GM18870 (cell line): ENCODE results near the gene STK16.
"Not testable (repeated sequence)": the region's sequence is repeated elsewhere in the genome, so short reads cannot be mapped to it uniquely, and the experiment has no call there.

Experiments used
- ATAC-seq: cut with Tn5 transposase; IDR thresholded peaks from one replicate; pipeline ENCODE4 v1.9.1; 2021; ENCODE audit warnings: moderate library complexity; ENCODE audit not compliant: unreplicated experiment

Gene STK16

DNA sequence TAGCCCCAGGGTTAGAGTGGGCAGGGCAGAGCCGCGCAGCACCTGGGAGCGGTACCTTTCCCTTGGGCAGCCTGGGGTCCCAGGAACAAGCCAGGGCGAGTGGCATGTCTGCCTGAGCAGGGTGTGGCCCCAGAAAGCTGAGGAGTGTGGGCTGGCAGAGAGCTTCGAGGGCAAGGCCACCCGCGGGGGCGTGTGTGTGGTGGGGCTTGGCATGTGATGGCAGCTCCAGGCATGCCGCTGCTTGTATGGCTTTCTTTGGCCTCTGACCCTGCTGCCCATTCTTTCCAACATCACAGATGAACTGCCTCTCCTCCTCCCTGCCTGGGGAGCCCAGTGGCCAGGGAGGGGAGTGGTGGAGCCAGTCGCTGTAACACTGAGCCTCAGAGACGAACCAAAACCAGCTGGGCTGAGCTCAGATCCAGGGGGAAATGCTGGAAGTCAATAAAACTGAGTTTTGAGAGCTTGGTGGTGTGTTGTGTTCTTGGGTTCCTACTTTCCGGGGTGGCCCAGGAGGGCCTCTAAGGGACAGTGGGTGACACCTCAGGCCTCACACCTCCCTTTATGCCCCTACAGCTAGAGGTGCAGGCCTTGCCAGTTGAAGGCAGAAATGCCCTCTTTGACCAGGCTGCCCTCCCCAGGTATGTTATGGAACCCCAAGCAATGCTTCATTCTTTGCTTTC lies 41.3 kb downstream of the STK16 start:
- ATAC-seq = no peak

DNA sequence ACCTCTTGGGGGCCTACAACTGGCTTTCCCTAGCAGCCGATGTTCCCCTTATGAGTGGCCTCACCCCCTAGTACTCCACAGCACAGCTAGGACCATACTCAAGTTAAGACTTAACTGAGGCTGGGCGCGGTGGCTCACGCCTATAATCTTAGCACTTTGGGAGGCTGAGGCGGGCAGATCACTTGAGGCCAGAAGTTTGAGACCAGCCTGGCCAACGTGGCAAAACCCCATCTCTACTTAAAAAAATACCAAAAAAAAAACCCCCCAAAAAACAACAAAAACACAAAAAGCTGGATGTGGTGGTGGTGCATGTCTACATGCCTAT lies 41.8 kb downstream of the STK16 start:
- ATAC-seq = not testable (repeated sequence)

DNA sequence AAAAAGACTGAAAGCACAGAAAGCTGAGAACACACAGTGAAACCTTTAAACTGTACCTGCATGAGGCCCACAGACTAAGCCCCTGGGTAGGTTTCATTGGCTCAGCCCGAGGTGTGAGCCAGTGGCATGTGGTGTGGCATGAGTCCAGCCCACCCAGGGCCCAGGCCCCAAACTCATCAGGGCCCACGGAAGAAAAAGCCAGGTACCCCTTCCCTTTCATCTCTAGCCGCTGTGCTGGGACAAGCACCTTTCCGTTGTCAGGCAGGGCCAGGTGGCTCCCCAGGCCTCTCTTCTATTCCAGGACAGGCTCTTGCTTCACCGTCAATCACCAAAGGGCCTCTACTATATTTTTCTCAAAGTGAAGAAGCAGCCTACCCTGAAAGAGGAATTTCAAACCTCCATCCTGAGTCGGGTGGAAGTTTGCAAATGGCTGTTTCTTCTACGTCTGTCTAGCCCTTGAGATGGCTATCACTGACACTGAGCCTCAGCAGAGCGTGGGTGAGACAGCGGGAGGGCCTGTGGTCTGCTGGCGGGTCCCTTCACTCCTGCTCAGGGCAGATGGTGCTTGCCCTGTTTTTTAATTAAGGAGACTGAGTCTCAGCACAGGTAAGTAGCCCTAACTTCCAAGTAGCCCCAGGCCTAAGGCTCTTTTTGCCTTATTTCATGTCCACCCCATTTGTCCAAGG lies 42.4 kb downstream of the STK16 start:
- no peak for ATAC-seq

DNA sequence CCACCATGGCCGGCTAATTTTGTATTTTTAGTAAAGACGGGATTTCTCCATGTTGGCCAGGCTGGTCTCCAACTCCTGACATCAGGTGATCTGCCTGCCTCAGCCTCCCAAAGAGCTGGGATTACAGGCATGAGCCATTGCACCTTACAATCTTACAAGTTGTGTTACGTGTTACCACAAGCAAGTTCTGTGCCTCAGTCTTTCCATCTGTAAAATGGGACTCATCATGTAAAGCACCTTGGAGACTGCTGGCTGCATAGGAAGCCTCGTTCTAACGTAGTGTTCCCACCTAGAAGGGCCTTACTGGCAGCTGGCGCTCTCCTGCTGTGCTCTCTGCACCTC lies 43.9 kb downstream of the STK16 start:
- no peak for ATAC-seq

DNA sequence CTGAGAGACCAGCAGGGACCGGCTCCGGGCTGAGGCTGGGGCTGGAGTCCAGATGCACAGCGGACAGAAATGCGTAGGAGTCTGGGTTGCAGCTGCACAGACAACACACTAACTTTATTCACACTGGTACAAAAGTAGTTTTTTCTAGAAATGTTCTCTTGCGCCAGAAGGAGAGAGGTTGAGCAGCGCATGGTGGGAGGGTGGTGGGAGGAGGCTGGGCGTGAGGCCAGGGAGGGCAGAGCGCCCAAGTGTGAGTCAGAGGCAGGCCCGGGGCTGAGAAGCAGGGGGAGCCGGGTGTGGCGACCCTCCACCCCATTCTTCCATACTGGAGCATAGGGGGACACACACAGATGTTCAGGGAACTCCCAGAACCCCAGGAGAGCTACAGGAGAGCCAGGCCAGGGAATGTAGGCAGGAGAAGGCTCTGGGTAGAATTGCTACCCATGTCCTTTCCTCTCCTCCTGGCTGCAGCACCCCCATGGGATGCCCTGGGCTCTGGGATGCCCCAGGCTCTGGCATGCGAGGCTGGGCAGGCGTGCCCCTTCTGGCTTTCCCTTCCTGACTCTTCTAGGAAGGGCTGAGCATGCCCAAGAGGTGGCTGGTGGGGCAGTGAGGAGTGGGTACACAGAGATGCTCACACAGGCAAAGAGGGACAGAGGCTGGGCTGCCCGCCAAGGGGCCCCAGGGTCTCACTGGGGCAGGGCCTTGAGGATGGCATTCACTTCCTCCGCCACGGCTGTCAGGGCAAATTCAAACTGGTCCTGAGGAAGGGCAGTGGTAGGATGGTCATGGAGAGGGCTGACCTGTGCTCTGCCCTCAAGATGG lies 44.5 kb downstream of the STK16 start:
- no peak for ATAC-seq

DNA sequence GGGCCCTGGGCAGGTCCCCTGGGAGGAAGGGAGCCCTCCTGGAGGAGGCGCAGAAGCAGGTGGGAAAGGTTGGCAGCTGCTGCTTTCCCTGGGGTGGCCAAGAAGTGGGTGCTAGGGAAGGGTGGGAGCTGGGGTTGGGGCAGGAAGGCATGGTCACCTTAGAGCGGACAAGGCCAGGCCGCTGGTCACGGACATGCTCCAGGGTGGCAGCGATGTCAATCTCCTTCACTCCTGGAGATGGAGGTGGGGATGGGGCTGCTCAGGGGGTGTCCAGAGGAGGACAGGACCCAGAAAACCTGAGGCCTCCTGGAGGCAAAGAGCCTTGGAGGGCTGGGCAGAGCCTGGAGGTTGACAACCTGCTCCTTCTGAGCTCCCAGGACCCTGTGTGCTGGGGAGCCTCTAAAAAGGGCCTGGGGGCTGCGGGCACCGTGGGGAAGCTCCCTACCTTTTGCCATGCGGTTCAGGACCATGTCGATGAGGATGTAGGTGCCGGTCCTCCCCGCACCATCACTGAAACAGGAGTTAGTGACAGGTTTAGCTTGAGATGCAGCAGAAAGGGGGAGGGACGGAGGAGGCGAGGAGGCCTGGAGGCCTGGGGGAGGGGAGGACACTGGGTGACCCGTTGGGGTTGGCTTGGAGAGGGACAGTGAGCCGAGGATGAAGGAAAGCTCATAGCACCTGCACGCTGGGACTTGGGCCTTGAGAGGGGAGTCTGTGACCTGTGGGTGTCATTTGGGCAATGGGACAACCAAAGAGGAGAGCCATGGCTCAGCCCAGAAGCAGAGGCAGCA lies 45.3 kb downstream of the STK16 start:
- ATAC-seq = no peak

DNA sequence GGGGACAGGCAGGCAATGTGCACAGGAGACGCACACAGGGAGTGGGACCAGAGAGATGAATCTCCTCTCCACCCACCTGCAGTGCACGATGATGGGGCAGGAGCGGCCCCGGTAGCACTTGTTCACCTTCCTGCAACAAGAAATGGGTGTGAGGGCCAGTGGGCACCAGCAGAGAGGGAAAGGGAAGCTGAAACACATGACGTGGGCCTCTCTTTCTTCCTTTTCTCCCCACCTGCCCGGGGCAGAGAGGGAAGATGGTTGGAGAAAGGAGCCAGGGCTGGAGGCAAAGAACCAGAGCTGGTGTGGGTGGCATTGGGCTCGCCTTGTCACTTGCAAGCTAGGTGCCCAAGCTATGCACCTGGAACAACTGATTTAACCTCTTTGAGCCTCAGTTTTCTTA lies 46.1 kb downstream of the STK16 start:
- no peak for ATAC-seq

DNA sequence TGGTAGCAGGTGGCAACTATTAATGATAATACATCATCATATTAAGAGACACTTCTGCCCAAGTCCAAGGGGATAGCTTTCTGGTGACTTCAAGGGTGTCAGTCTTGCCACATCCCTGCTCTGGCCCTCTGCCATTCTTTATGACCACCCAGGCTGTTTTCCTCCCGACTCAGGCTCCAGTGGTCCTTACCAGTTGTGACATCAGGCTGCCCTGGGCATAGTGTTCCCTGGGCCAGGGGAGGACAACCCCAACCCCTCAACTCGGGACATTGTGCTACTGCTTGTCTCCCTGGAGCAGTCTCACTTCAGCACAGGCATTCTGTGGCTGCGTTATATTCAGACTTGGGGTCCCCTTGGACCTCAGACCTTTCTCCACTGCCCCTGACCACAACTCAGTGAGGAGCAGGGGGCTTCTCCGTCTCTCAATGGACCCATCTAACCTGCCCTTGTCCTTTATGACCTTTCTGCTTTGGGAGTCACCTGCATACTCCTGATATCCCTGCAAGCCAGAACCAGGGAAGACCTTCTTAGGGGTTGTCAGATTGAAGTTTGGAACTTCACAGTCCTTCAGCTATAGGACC lies 46.7 kb downstream of the STK16 start:
- no peak for ATAC-seq

DNA sequence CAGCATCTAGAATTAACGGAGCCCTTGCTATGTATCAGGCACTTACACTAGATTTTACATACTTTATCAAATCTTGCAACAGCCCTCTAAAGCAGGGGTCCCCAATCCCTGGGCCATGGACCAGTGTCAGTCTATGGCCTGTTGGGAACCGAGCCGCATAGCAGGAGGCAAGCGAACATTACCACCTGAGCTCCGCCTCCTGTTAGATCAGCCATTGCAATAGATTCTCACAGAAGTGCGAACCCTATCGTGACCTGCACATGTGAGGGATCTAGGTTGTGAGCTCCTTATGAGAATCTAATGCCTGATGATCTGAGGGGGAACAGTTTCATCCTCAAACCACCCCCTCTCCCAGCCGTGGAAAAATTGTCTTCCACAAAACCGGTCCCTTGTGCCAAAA lies 47.3 kb downstream of the STK16 start:
- ATAC-seq = no peak

DNA sequence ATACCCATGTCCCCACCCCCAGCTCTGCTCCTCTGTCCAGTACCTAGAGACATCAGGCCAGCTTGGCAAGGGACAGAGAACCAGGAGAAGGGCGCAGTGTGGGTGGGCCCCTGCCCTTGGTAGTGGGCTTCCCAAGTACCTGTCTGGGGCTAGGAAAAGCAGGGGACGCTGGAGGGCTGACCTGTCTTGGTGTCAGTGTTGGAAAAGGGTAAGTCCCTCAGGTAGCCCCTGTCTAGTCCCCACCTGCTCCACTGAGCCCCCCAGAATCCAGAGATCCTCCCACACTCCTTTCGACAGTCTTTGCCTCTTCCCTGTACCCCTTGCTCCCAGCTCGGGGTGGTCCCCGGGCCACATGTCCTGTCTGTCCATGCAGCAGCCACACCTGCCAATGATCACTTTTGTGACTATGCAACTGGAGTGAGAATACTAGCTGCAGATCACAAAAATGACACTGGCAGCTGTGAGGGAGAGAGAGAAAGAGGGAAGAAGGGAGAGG lies 48.5 kb downstream of the STK16 start:
- ATAC-seq = no peak

DNA sequence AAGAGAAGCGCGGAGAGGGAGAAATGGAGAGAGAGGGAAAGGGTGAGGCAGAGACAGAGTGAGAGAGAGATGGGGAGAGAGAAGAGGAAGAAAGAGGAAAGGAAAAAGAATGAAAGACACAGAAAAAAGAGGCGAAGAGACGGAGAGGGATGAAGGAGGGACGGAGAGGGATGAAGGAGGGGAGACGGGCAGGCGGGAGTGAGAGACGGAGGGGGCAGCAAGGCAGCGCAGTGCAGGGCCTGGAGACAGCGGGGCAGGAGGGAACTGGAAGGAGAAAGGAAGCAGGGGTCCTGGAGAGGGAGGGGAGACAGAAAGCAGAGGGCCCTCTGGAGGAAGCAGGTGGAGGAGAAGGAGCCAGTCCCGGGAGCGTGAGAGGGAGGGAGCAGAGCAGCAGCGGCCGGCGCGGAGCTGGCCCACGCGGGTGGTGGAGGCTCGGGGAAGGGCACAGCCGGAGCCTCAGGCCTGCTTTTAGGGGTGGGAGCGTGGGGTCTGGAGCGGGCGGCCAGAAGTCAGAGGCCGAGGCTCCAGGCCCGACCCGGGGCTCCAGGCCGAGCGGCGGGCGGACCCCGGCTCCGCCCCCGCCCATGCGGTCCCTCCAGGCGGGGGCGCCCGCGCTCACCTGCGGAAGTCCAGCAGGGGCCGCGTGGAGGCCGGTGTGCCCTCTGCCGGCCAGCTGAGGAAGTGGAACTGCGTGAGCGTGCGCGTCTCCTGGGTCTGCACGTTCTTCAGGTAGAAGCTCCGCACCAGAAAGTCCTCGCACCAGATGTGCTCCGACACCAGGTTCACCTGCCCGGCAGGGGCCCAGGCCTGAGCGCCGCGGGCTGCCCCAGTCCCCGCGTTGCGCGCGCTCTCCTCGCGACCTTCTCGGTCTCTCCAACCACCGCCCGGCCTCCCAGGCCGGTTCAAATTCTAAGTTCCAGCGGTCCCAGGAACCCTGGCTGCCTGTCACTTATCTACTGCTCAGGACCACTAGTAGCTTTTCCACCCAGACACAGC lies 49.4 kb downstream of the STK16 start:
- peak; percentile 67 for ATAC-seq

DNA sequence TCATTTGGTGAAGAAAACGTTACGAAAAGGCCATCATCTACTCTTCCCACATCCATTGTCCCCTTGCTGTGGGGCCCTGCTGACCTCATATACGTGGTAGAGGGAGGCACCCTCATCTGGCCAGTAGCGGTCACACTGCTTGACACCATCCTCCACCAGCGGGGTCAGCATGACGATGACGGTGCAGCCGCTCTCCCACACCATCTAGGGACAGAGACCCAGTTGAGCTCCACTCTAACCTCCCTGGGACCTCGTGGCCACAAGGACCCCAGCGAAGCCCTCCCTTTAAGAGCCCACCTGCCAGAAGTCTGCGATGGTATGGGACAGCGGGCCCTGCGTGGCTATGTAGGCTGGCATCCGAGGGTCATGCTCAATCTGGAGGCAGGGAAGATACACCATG lies 50.9 kb downstream of the STK16 start:
- no peak for ATAC-seq

DNA sequence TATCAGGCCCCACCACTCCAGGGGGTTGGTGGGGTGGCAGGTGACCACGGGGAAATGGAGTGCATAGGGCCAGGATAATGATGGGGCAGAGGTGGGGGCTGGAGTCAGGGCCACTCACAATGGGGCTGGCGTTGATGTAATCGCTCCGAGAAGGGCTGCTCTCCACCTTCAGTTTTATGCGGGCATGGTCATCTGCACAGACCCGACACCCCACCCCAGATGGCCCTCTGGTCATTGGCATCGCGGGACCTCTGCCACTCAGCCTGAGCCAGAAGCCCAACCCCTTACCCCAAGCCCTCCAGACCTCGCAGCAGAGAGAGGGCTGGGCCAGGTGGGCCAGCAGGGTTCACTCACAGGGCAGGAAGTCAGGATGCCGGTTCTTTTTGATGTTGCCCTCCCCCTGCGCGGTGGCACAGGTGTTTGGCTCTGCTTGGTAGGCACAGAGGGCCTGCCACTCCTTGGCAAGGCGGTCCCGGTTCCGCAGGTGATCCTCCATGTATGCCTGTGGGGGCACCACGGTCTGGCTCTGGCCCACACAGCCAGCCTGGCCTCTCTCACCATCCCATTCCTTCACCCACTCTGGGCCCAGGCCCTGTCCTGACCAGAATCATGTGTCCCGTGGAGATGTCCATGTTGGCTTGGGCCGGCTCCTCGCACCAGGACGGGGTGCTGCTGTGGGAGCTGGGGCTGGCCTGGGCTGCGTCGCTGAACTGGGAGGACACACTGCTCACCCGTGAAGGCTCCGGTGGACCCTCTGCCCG lies 51.5 kb downstream of the STK16 start:
- no peak for ATAC-seq

DNA sequence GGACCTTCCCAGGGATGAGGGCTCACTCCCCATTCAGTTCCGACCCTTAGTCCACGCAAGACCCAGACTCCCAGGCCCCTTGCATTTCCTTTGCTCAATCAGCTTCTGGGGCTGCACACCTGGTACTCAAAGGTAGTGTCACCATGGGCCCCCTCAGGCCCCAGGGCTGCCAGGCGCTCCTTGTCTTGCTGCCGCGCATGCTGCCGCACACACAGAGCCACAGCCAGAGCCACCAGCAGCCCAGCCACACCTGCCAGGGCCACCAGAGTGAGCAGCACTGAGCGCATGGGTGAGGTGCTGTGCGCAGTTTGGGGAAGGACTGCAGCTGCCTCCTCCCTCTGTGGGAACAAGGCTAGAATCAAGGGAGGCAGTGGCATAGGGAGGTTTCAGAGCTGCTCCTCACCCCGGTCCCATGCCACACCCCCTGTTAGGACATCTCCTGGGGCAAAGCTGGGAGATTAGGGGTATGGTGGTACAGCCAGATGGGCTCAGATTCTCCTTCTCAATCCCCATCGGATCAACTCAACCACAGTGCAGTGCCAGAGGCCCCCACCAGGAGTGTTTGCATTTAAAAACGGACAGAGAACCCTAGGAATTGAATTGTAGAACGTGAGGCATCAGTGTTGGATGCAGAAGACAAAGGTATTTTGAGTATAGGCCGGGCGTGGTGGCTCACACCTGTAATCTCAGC lies 52.6 kb downstream of the STK16 start:
- no peak for ATAC-seq

DNA sequence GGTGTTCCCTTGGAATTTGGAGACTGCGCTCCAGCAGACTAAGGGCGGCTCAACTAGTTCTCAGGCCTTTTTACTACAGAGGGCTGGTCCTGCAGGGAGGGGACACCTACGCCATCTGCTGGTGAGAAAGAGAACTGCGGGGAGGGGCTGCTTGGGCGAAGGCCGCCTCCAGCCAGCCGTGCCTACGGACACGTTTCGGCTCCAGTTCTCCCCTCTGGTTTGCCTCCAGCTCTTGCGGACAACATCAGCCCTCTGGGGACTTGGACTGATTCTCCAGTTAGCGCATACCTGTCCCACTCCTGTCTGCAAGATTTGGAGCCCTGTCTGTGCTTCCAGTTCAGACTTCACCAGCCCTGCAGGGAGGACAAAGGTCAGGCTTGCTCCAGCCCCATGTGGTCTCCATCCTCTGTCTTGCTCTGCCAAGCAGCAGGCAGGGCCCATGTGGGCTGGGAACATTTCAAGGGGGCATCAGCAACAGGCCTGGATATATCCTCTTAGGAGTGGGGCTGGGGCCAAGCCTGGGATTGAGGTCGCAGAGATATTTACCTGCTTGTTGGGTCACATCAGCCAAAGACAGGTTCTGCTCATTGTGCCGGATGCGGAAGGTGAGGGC lies 53.6 kb downstream of the STK16 start:
- ATAC-seq = peak; percentile 54

DNA sequence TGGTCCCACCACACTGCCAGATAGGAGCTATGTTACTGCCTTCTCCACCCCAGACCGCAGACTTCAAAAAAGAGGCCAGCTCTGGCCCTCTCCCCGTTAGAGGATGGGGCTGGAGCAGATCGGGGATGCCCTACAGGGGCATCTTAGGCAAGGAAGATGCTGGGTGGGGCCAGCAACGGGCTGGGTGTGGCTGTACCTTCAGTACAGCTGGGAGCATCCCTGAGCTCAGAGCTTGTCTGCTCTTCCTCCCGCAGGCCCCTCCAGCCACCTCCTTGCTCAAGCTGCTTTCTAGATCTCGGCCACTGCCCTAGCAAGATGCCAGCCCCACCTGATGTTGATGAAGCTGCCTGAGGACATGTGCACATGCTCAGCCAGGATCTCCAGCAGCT lies 54.1 kb downstream of the STK16 start:
- no peak for ATAC-seq
